Retinal pigment epithelial cell (primary cell): Measurements from ENCODE around the gene RSL24D1.

Experiments used
- DNase-seq: peaks from one replicate; pipeline ENCODE4 v3.0.0-alpha.2; 2010; ENCODE audit warnings: low read depth
- H3K4me3 ChIP-seq: 2 replicates; pipeline ENCODE4 v1.5.1; 2011; ENCODE audit warnings: mild to moderate bottlenecking, low read length, control low read depth, moderate library complexity
- CTCF ChIP-seq: conservative IDR thresholded peaks from 2 replicates; pipeline ENCODE4 v1.5.1; 2011; ENCODE audit warnings: low read depth, low read length, control low read depth, inconsistent platforms

RSL24D1 gene

GRCh38 chr15:55218056-55218455, 21.3 kb upstream of the RSL24D1 start:
- TF ChIP-seq CTCF, result no peak
- DNase-seq, result no peak
- H3K4me3 ChIP-seq, result no peak overlapping the region

DNA sequence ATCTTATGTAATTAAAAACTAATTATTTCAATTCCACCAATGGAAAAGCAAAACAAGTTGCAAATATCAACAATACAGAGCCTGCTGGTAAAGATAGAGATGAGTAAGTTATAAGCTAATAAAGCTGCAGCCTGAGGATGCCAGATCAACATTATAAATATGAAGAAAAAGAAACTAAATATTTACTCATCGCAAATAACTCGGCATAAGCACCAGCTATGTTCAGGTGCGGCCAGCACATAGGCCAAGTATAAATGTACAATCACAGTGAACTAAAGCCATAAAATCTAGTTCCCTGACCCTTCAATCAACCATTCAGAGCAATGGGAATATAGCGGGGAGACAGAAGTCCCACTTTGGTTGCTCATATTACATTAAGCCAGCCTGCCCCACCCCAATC, 7.7 kb upstream of the RSL24D1 start:
- no peak for DNase-seq
- TF ChIP-seq CTCF, result no peak

GRCh38 chr15:55202206-55202605, 5.5 kb upstream of the RSL24D1 start:
- no peak overlapping the region for H3K4me3 ChIP-seq
- DNase-seq, result no peak
- TF ChIP-seq CTCF, result no peak

More for the DNA sequence above, 7.7 kb upstream of the RSL24D1 start:
- no peak overlapping the region for H3K4me3 ChIP-seq

DNA sequence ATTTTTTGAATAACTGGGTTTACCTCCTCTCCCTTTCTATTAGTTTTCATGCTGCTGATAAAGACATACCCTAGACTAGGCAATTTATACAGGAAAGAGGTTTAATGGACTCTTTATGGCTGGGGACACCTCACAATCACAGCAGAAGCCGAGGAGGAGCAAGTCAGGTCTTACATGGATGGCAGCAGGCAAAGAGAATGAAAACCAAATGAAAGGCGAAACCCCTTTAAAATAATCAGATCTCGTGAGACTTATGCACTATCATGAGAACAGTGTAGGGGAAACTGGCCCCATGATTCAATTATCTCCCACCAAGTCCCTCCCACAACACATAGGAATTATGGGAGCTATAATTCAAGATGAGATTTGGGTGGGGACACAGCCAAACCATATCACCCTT, 2.0 kb upstream of the RSL24D1 start:
- TF ChIP-seq CTCF, result no peak
- no peak for DNase-seq
- no peak overlapping the region for H3K4me3 ChIP-seq

- TF ChIP-seq CTCF, result no peak
- DNase-seq, result no peak
- peak overlapping the region; percentile 87 for H3K4me3 ChIP-seq
These were observed 978 bp upstream of the RSL24D1 start for GRCh38 chr15:55197719-55198118.

DNA sequence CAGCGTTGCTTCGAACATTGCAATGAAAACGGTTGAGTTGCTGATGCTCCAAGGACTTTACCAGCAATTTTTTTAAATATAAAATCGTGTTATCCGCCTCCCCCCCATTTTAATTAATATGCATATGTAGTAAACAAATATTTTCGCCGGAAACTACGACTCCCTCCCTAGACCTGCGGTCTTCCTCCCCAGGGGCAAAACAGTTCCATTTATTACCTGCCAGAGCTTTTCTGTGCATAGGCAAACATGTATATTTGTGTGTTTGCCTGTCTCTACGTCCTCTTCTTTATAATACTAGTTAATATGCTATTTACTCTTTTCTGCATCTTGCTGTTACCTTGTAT, 593 bp upstream of the RSL24D1 start:
- no peak for DNase-seq
- TF ChIP-seq CTCF, result no peak
- H3K4me3 ChIP-seq, result peak overlapping the region; percentile 87

DNA sequence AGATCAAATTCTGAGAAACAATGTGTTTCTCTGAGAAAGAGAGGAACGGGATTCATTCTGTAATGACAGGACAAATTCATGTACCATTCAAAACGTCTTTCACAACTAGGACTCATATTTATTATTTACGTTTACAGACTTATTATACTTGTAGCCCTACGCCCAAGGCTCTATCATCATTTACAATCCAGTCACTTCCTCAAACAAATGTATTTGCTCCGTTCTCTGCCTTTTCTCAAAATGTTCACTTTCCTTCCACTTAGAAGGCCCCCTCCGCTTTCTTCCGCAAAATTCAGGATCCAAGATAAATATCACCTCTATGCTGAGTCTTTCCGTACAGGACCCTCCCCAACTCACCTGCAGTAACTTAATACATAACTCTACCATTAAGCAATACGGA, 745 bp downstream of the RSL24D1 start:
- H3K4me3 ChIP-seq, result peak overlapping the region; percentile 87
- TF ChIP-seq CTCF, result no peak
- DNase-seq, result no peak
